Measurements from ENCODE around the gene PTPRCAP.

The PTPRCAP gene

GRCh38 chr11:67420147-67420645 is 17.3 kb downstream of the PTPRCAP start:
- CTCF ChIA-PET, result interaction anchor here (1.2 to 6.4 kb wide), 5 partner anchors 12 to 68 kb away, joined by 4 to 60 read pairs (median 8); partner anchors contain the start of genes PPP1CA, PTPRCAP and TBC1D10C
- Histone ChIP-seq H3K27me3 (replicated peaks in 2 of 5; ENCODE audit: control insufficient read depth in 4 of 5, insufficient read depth in 5 of 5, low read length in 4 of 5) (no peaks in the 10 kb centered on the region), H3K27ac (ENCODE audit: insufficient read depth in 1 of 2, low read depth in 1 of 2, low read length in 2 of 2, poor library complexity in 1 of 2, severe bottlenecking in 2 of 2) (peak overlapping the region in 1 of 2 experiments; percentile 5)

GRCh38 chr11:67419325-67420049 is 18.0 kb downstream of the PTPRCAP start:
- peak overlapping the region in 3 of 7 experiments; percentile 35 to 64 (median 36) for H3K4me3 ChIP-seq (ENCODE audit: control insufficient read depth in 1 of 7, extremely low read depth in 1 of 7, insufficient read depth in 4 of 7, low read depth in 2 of 7, low read length in 6 of 7)
- 92% methylated on average over 16 of the region's 21 CpGs for WGBS (ENCODE audit: insufficient coverage)

More at GRCh38 chr11:67420147-67420645, 17.3 kb downstream of the PTPRCAP start:
- WGBS (ENCODE audit: insufficient coverage), result 47% methylated on average over 10 of the region's 15 CpGs
- DNase-seq, result no peak
- H3K4me1 ChIP-seq (ENCODE audit: control extremely low read depth in 1 of 4, control insufficient read depth in 4 of 4, insufficient read depth in 4 of 4, low read length in 3 of 4), result peaks cover 0 to 77% (median 58%) of the 10 kb centered on the region in 4 experiments
- H3K4me3 ChIP-seq (ENCODE audit: control insufficient read depth in 1 of 7, extremely low read depth in 1 of 7, insufficient read depth in 4 of 7, low read depth in 2 of 7, low read length in 6 of 7), result peak overlapping the region in 5 of 7 experiments; percentile 38 to 73 (median 64)
- no peaks in the 10 kb centered on the region for H3K36me3 ChIP-seq (ENCODE audit: control insufficient read depth in 4 of 4, insufficient read depth in 4 of 4, low read length in 3 of 4)
- POLR2A ChIA-PET, result interaction anchor here (0.6 to 2.7 kb wide), 5 partner anchors 11 to 31 kb away, joined by 3 to 15 read pairs (median 9); partner anchors contain the start of gene PPP1CA
- H3K9me3 ChIP-seq (ENCODE audit: control extremely low read depth in 1 of 5, control insufficient read depth in 4 of 5, insufficient read depth in 2 of 5, low read depth in 1 of 5, low read length in 4 of 5), result no peaks in the 10 kb centered on the region

GRCh38 chr11:67418476-67419281 is 18.8 kb downstream of the PTPRCAP start:
- Histone ChIP-seq H3K27me3 (replicated peaks in 2 of 5; ENCODE audit: control insufficient read depth in 4 of 5, insufficient read depth in 5 of 5, low read length in 4 of 5) (no peaks in the 10 kb centered on the region), H3K9me3 (ENCODE audit: control extremely low read depth in 1 of 5, control insufficient read depth in 4 of 5, insufficient read depth in 2 of 5, low read depth in 1 of 5, low read length in 4 of 5) (no peaks in the 10 kb centered on the region), H3K4me3 (ENCODE audit: control insufficient read depth in 1 of 7, extremely low read depth in 1 of 7, insufficient read depth in 4 of 7, low read depth in 2 of 7, low read length in 6 of 7) (peak overlapping the region in 3 of 7 experiments; percentile 19 to 45 (median 35)), H3K4me1 (ENCODE audit: control extremely low read depth in 1 of 4, control insufficient read depth in 4 of 4, insufficient read depth in 4 of 4, low read length in 3 of 4) (peaks cover 0 to 69% (median 64%) of the 10 kb centered on the region in 4 experiments), H3K36me3 (ENCODE audit: control insufficient read depth in 4 of 4, insufficient read depth in 4 of 4, low read length in 3 of 4) (no peaks in the 10 kb centered on the region), H3K27ac (ENCODE audit: insufficient read depth in 1 of 2, low read depth in 1 of 2, low read length in 2 of 2, poor library complexity in 1 of 2, severe bottlenecking in 2 of 2) (no peak overlapping the region)
- POLR2A ChIA-PET, result interaction anchor here (0.5 to 2.7 kb wide), 5 partner anchors 9 to 25 kb away, joined by 3 to 15 read pairs (median 7); partner anchors contain the start of genes PPP1CA, PTPRCAP and TBC1D10C
- CTCF ChIA-PET, result interaction anchor here (1.3 to 6.4 kb wide), 6 partner anchors 11 to 38 kb away, joined by 3 to 60 read pairs (median 4); partner anchors contain the start of genes PPP1CA and TBC1D10C
- peak; percentile 73 to 90 (median 87) for DNase-seq
- 17% methylated on average over 24 of the region's 26 CpGs for WGBS (ENCODE audit: insufficient coverage)

More at GRCh38 chr11:67419325-67420049, 18.0 kb downstream of the PTPRCAP start:
- no peaks in the 10 kb centered on the region for H3K36me3 ChIP-seq (ENCODE audit: control insufficient read depth in 4 of 4, insufficient read depth in 4 of 4, low read length in 3 of 4)
- H3K9me3 ChIP-seq (ENCODE audit: control extremely low read depth in 1 of 5, control insufficient read depth in 4 of 5, insufficient read depth in 2 of 5, low read depth in 1 of 5, low read length in 4 of 5), result no peaks in the 10 kb centered on the region
- H3K4me1 ChIP-seq (ENCODE audit: control extremely low read depth in 1 of 4, control insufficient read depth in 4 of 4, insufficient read depth in 4 of 4, low read length in 3 of 4), result peaks cover 0 to 76% (median 64%) of the 10 kb centered on the region in 4 experiments
- ChIA-PET POLR2A (interaction anchor here (0.9 to 2.7 kb wide), 5 partner anchors 10 to 23 kb away, joined by 3 to 15 read pairs (median 7); partner anchors contain the start of genes PPP1CA, PTPRCAP and TBC1D10C), CTCF (interaction anchor here (1.2 to 6.4 kb wide), 8 partner anchors 11 to 68 kb away, joined by 3 to 60 read pairs (median 5); partner anchors contain the start of genes PPP1CA, PTPRCAP and TBC1D10C)
- no peak overlapping the region for H3K27ac ChIP-seq (ENCODE audit: insufficient read depth in 1 of 2, low read depth in 1 of 2, low read length in 2 of 2, poor library complexity in 1 of 2, severe bottlenecking in 2 of 2)
- DNase-seq, result no peak
- H3K27me3 ChIP-seq (replicated peaks in 2 of 5; ENCODE audit: control insufficient read depth in 4 of 5, insufficient read depth in 5 of 5, low read length in 4 of 5), result no peaks in the 10 kb centered on the region

GRCh38 chr11:67417425-67417824 is 20.1 kb downstream of the PTPRCAP start:
- Histone ChIP-seq H3K4me3 (ENCODE audit: control insufficient read depth in 1 of 7, extremely low read depth in 1 of 7, insufficient read depth in 4 of 7, low read depth in 2 of 7, low read length in 6 of 7) (peak overlapping the region in 1 of 7 experiments; percentile 39), H3K36me3 (ENCODE audit: control insufficient read depth in 4 of 4, insufficient read depth in 4 of 4, low read length in 3 of 4) (no peaks in the 10 kb centered on the region), H3K27ac (ENCODE audit: insufficient read depth in 1 of 2, low read depth in 1 of 2, low read length in 2 of 2, poor library complexity in 1 of 2, severe bottlenecking in 2 of 2) (no peak overlapping the region), H3K4me1 (ENCODE audit: control extremely low read depth in 1 of 4, control insufficient read depth in 4 of 4, insufficient read depth in 4 of 4, low read length in 3 of 4) (peaks cover 0 to 77% (median 73%) of the 10 kb centered on the region in 4 experiments), H3K27me3 (replicated peaks in 2 of 5; ENCODE audit: control insufficient read depth in 4 of 5, insufficient read depth in 5 of 5, low read length in 4 of 5) (no peaks in the 10 kb centered on the region), H3K9me3 (ENCODE audit: control extremely low read depth in 1 of 5, control insufficient read depth in 4 of 5, insufficient read depth in 2 of 5, low read depth in 1 of 5, low read length in 4 of 5) (no peaks in the 10 kb centered on the region)
- ChIA-PET POLR2A (interaction anchor here (2.2 to 2.7 kb wide), 2 partner anchors 8 to 16 kb away, joined by 7 to 15 read pairs; partner anchors contain the start of gene PPP1CA), CTCF (interaction anchor here (1.2 to 6.4 kb wide), 4 partner anchors 9 to 28 kb away, joined by 3 to 60 read pairs (median 13); partner anchors contain the start of genes PPP1CA and TBC1D10C)
- WGBS (ENCODE audit: insufficient coverage), result 88% methylated on average over 11 of the region's 12 CpGs
- no peak for DNase-seq

GRCh38 chr11:67416416-67417335 is 20.8 kb downstream of the PTPRCAP start:
- Histone ChIP-seq H3K27ac (ENCODE audit: insufficient read depth in 1 of 2, low read depth in 1 of 2, low read length in 2 of 2, poor library complexity in 1 of 2, severe bottlenecking in 2 of 2) (no peak overlapping the region), H3K36me3 (ENCODE audit: control insufficient read depth in 4 of 4, insufficient read depth in 4 of 4, low read length in 3 of 4) (no peaks in the 10 kb centered on the region), H3K4me1 (ENCODE audit: control extremely low read depth in 1 of 4, control insufficient read depth in 4 of 4, insufficient read depth in 4 of 4, low read length in 3 of 4) (peaks cover 0 to 85% (median 80%) of the 10 kb centered on the region in 4 experiments), H3K9me3 (ENCODE audit: control extremely low read depth in 1 of 5, control insufficient read depth in 4 of 5, insufficient read depth in 2 of 5, low read depth in 1 of 5, low read length in 4 of 5) (no peaks in the 10 kb centered on the region), H3K4me3 (ENCODE audit: control insufficient read depth in 1 of 7, extremely low read depth in 1 of 7, insufficient read depth in 4 of 7, low read depth in 2 of 7, low read length in 6 of 7) (peak overlapping the region in 1 of 7 experiments; percentile 39), H3K27me3 (replicated peaks in 2 of 5; ENCODE audit: control insufficient read depth in 4 of 5, insufficient read depth in 5 of 5, low read length in 4 of 5) (no peaks in the 10 kb centered on the region)
- DNase-seq, result peak in 2 of 3 donors; percentile 60 to 64
- CTCF ChIA-PET, result interaction anchor here (1.0 to 6.4 kb wide), 4 partner anchors 9 to 51 kb away, joined by 3 to 60 read pairs (median 12); partner anchors contain the start of genes PPP1CA and TBC1D10C
- POLR2A ChIA-PET, result interaction anchor here (2.2 kb wide), 1 partner anchor 15 kb away, joined by 7 read pairs; the partner anchor contains the start of gene PPP1CA
- WGBS (ENCODE audit: insufficient coverage), result 48% methylated on average over 14 of the region's 21 CpGs
